Smooth muscle cell of the pulmonary artery (primary cell): Measurements from ENCODE around the gene SH3BGR. TPM values are rescaled to one million over a fixed set of nuclear protein-coding genes. Genes with fewer than 3 reads are reported as not detected.

Experiments used
- total RNA-seq: library from RNA; depleted of rRNA; stranded (reverse); fragments of >200 nt; gene quantifications from 2 replicates; pipeline ENCODE4 v1.2.3, GENCODE V29; 2014

The SH3BGR gene
- 5.3 and 6.0 TPM in 2 replicates for total RNA-seq

GRCh38 chr21:39451332-39452206 lies at the start of gene SH3BGR:
Gene SH3BGR (plus strand): TSS chr21:39451970. CDS start chr21:39452097, 127 bp downstream.

GRCh38 chr21:39445321-39446269 lies 6.2 kb upstream of the SH3BGR start, which contains the start of gene LCA5L:
Gene LCA5L (minus strand): TSS chr21:39445778. CDS start chr21:39428493, 17,285 bp downstream.

Other genes with a start within 250 kb of the SH3BGR start
- 49.5 and 56.2 TPM in 2 replicates for gene BRWD1, start 138.3 kb upstream of the SH3BGR start, total RNA-seq
- 108 and 121 TPM in 2 replicates for gene HMGN1, start 102.9 kb upstream of the SH3BGR start, total RNA-seq
- gene LCA5L, start 6.2 kb upstream of the SH3BGR start, total RNA-seq, result 1.2 and 2.2 TPM in 2 replicates
- gene B3GALT5, start 161.0 kb downstream of the SH3BGR start, total RNA-seq, result 0.10 TPM in 1 of 2 replicates, not detected in the other